AG04450 (cell line): ENCODE measurements around the gene SYTL4. TPM values are rescaled to one million over a fixed set of nuclear protein-coding genes. Genes with fewer than 3 reads are reported as not detected.
"Not testable (repeated sequence)": the region's sequence is repeated elsewhere in the genome, so short reads cannot be mapped to it uniquely, and the experiment has no call there.

Experiments used
- CTCF ChIA-PET: fragments of 300-600, 350-600 bp; formaldehyde crosslinking; extraction: SDS; loops from one replicate; lab custom pipeline; 2022; ENCODE audit warnings: antibody characterized with exemption, inconsistent platforms; lab: Charles Lee
- POLR2A ChIA-PET: fragments of 350-600 bp; formaldehyde crosslinking; extraction: SDS; loops from one replicate; lab custom pipeline; 2021; ENCODE audit warnings: antibody characterized with exemption, inconsistent platforms; lab: Yijun Ruan, JAX
- DNase-seq: peaks from one replicate; pipeline ENCODE4 v3.0.0-alpha.2; 2011; ENCODE audit warnings: low read depth, low spot score
- H3K27ac ChIP-seq: one replicate; pipeline ENCODE4 v1.5.1; 2012; ENCODE audit warnings: low read depth, low read length, control low read depth
- H3K27me3 ChIP-seq: one replicate; pipeline ENCODE4 v1.6.0; 2012; ENCODE audit warnings: low read length; ENCODE audit not compliant: control insufficient read depth, insufficient read depth
- H3K4me3 ChIP-seq: 2 replicates; pipeline ENCODE4 v1.5.1; 2011; ENCODE audit warnings: mild to moderate bottlenecking, low read depth, low read length, control low read depth
- H3K9me3 ChIP-seq: 2 replicates; pipeline ENCODE4 v1.5.1; 2012; ENCODE audit warnings: low read length; ENCODE audit not compliant: control insufficient read depth, insufficient read depth
- CTCF ChIP-seq: IDR thresholded peaks from 2 replicates; pipeline ENCODE4 v1.5.1; 2011; ENCODE audit warnings: low read depth, low read length, control low read depth, inconsistent platforms
- polyA plus RNA-seq: library from polyadenylated mRNA; depleted of rRNA; stranded (reverse); fragments of >200 nt; gene quantifications from 2 replicates; pipeline ENCODE4 v1.2.3, GENCODE V29; 2011

The SYTL4 gene
- polyA plus RNA-seq, 1 experiment, result 5.3 TPM

GRCh38 chrX:100743009-100743607 is 11.2 kb upstream of the SYTL4 start:
- no peaks in the 10 kb centered on the region for H3K9me3 ChIP-seq
- no peak for DNase-seq
- CTCF ChIA-PET, result interaction anchor here (1.7 kb wide), 1 partner anchor 26 kb away, joined by 5 read pairs; no protein-coding TSS in a partner anchor
- POLR2A ChIA-PET, result no interaction called here
- peaks cover 2% of the 10 kb centered on the region for H3K27me3 ChIP-seq
- no peak overlapping the region for H3K4me3 ChIP-seq
- TF ChIP-seq CTCF, result no peak
- no peak overlapping the region for H3K27ac ChIP-seq

- H3K27me3 ChIP-seq, CTCF ChIA-PET, H3K27ac ChIP-seq, POLR2A ChIA-PET, H3K4me3 ChIP-seq, H3K9me3 ChIP-seq, DNase-seq: not testable (repeated sequence)
Measured at GRCh38 chrX:100724006-100724405, 7.9 kb downstream of the SYTL4 start.

- Histone ChIP-seq H3K27me3 (no peaks in the 10 kb centered on the region), H3K9me3 (no peaks in the 10 kb centered on the region), H3K27ac (no peak overlapping the region), H3K4me3 (no peak overlapping the region)
- DNase-seq, result no peak
- CTCF ChIA-PET, result interaction anchor here (1.3 to 1.5 kb wide), 2 partner anchors 35 to 47 kb away, joined by 4 to 10 read pairs; no protein-coding TSS in a partner anchor
- POLR2A ChIA-PET, result no interaction called here
- TF ChIP-seq CTCF, result no peak
Measured at GRCh38 chrX:100721328-100721727, 10.6 kb downstream of the SYTL4 start.

GRCh38 chrX:100720301-100720700 is 11.6 kb downstream of the SYTL4 start:
- Histone ChIP-seq H3K27ac (no peak overlapping the region), H3K4me3 (no peak overlapping the region), H3K27me3 (no peaks in the 10 kb centered on the region), H3K9me3 (no peaks in the 10 kb centered on the region)
- TF ChIP-seq CTCF, result no peak
- ChIA-PET POLR2A (no interaction called here), CTCF (interaction anchor here (2.1 to 2.8 kb wide), 2 partner anchors 34 to 48 kb away, joined by 9 to 10 read pairs; no protein-coding TSS in a partner anchor)
- DNase-seq, result no peak

- POLR2A ChIA-PET, result no interaction called here
- Histone ChIP-seq H3K9me3 (no peaks in the 10 kb centered on the region), H3K4me3 (no peak overlapping the region), H3K27me3 (no peaks in the 10 kb centered on the region), H3K27ac (no peak overlapping the region)
- no peak for TF ChIP-seq CTCF
- no peak for DNase-seq
- CTCF ChIA-PET, result interaction anchor here (2.1 to 2.8 kb wide), 2 partner anchors 33 to 50 kb away, joined by 9 to 10 read pairs; no protein-coding TSS in a partner anchor
Measured at GRCh38 chrX:100719139-100719538, 12.8 kb downstream of the SYTL4 start.
